H9 (cell line): ENCODE results near the gene CACNA1F. TPM values are rescaled to one million over a fixed set of nuclear protein-coding genes. Genes with fewer than 3 reads are reported as not detected.

Experiments
- DNase-seq: peaks from one replicate; pipeline ENCODE4 v3.0.0-alpha.2; 2017
- H2AFZ ChIP-seq: one replicate; pipeline ENCODE4 v1.6.1; 2013; ENCODE audit warnings: mild to moderate bottlenecking, low read length, control low read depth, moderate library complexity
- H2AK5ac ChIP-seq: 2 replicates; pipeline ENCODE4 v1.6.1; 2013; ENCODE audit warnings: low read length, control low read depth, mixed read lengths; ENCODE audit not compliant: insufficient read length
- H2BK120ac ChIP-seq: one replicate; pipeline ENCODE4 v1.6.1; 2013; ENCODE audit warnings: low read depth, mild to moderate bottlenecking, low read length, control low read depth, inconsistent platforms; ENCODE audit not compliant: poor library complexity, severe bottlenecking
- H2BK12ac ChIP-seq: 2 replicates; pipeline ENCODE4 v1.6.1; 2013; ENCODE audit warnings: low read length, control low read depth, mixed read lengths, low read depth; ENCODE audit not compliant: insufficient read length
- H2BK15ac ChIP-seq: 2 replicates; pipeline ENCODE4 v1.6.1; 2013; ENCODE audit warnings: low read depth, low read length, control low read depth
- H2BK20ac ChIP-seq: one replicate; pipeline ENCODE4 v1.6.1; 2013; ENCODE audit warnings: low read depth, mild to moderate bottlenecking, low read length, control low read depth, inconsistent platforms; ENCODE audit not compliant: poor library complexity, severe bottlenecking
- H2BK5ac ChIP-seq: 2 replicates; pipeline ENCODE4 v1.6.1; 2013; ENCODE audit warnings: low read length, control low read depth, mixed read lengths; ENCODE audit not compliant: insufficient read length
- H3K14ac ChIP-seq: 2 replicates; pipeline ENCODE4 v1.6.1; 2013; ENCODE audit warnings: low read length, control low read depth; ENCODE audit not compliant: insufficient read depth
- H3K18ac ChIP-seq: 2 replicates; pipeline ENCODE4 v1.6.1; 2013; ENCODE audit warnings: low read depth, mild to moderate bottlenecking, mixed read lengths, low read length, control low read depth; ENCODE audit not compliant: insufficient read length
- H3K23ac ChIP-seq: 2 replicates; pipeline ENCODE4 v1.6.1; 2013; ENCODE audit warnings: low read length, control low read depth, mixed read lengths, low read depth; ENCODE audit not compliant: insufficient read length
- H3K23me2 ChIP-seq: 2 replicates; pipeline ENCODE4 v1.6.1; 2013; ENCODE audit warnings: low read depth, mild to moderate bottlenecking, mixed read lengths, low read length, control low read depth; ENCODE audit not compliant: insufficient read length, poor library complexity, severe bottlenecking
- H3K27ac ChIP-seq: 2 replicates; pipeline ENCODE4 v1.5.1; 2013; ENCODE audit warnings: low read length, control low read depth, mixed read lengths, low read depth; ENCODE audit not compliant: insufficient read length
- H3K27me3 ChIP-seq: 2 replicates; pipeline ENCODE4 v1.6.1; 2013; ENCODE audit warnings: low read length, control low read depth, inconsistent platforms; ENCODE audit not compliant: insufficient read depth
- H3K4ac ChIP-seq: 2 replicates; pipeline ENCODE4 v1.6.1; 2013; ENCODE audit warnings: low read depth, mild to moderate bottlenecking, control low read depth, inconsistent platforms, low read length, moderate library complexity
- H3K4me1 ChIP-seq: 2 replicates; pipeline ENCODE4 v1.6.1; 2013; ENCODE audit warnings: low read length, control low read depth, inconsistent platforms; ENCODE audit not compliant: insufficient read depth
- H3K4me2 ChIP-seq: 2 replicates; pipeline ENCODE4 v1.6.1; 2013; ENCODE audit warnings: low read length, control low read depth, mixed read lengths; ENCODE audit not compliant: insufficient read length, insufficient read depth
- H3K56ac ChIP-seq: 2 replicates; pipeline ENCODE4 v1.6.1; 2013; ENCODE audit warnings: low read depth, mild to moderate bottlenecking, mixed read lengths, low read length, control low read depth; ENCODE audit not compliant: insufficient read length
- H3K79me1 ChIP-seq: 2 replicates; pipeline ENCODE4 v1.6.1; 2013; ENCODE audit warnings: low read depth, mild to moderate bottlenecking, moderate library complexity, low read length, control low read depth, inconsistent platforms; ENCODE audit not compliant: insufficient read depth, poor library complexity, severe bottlenecking
- H3K79me2 ChIP-seq: 2 replicates; pipeline ENCODE4 v1.6.1; 2013; ENCODE audit warnings: low read length, control low read depth, inconsistent platforms; ENCODE audit not compliant: insufficient read depth
- H3K9ac ChIP-seq: 2 replicates; pipeline ENCODE4 v1.6.1; 2013; ENCODE audit warnings: low read length, control low read depth, mixed read lengths; ENCODE audit not compliant: insufficient read length; ENCODE audit errors: extremely low read depth
- H3K9me3 ChIP-seq: one replicate; pipeline ENCODE4 v1.6.1; 2013; ENCODE audit warnings: low read depth, low read length, inconsistent platforms; ENCODE audit not compliant: control insufficient read depth
- H3T11ph ChIP-seq: one replicate; pipeline ENCODE4 v1.6.1; 2013; ENCODE audit warnings: mild to moderate bottlenecking, low read length, control low read depth, inconsistent platforms
- H4K20me1 ChIP-seq: one replicate; pipeline ENCODE4 v1.6.1; 2013; ENCODE audit not compliant: control insufficient read depth, insufficient read length, insufficient read depth
- H4K5ac ChIP-seq: 2 replicates; pipeline ENCODE4 v1.6.1; 2013; ENCODE audit warnings: low read depth, mild to moderate bottlenecking, mixed read lengths, low read length, control low read depth; ENCODE audit not compliant: insufficient read length
- H4K8ac ChIP-seq: replicated peaks from 2 replicates; pipeline ENCODE4 v1.6.1; 2013; ENCODE audit warnings: low read length, control low read depth, mixed read lengths, low read depth; ENCODE audit not compliant: insufficient read length
- H4K91ac ChIP-seq: 2 replicates; pipeline ENCODE4 v1.6.1; 2013; ENCODE audit warnings: low read depth, mild to moderate bottlenecking, moderate library complexity, mixed read lengths, low read length, control low read depth; ENCODE audit not compliant: insufficient read length
- H3K27ac Mint-ChIP-seq, 3 experiments: 2 replicates in 2 of 3; 3 replicates in 1 of 3; pipeline ENCODE4 v1.8.0; 2020 to 2021; ENCODE audit warnings: mixed read lengths in 3 of 3, mild to moderate bottlenecking in 1 of 3, moderate library complexity in 1 of 3
- H3K27me3 Mint-ChIP-seq: 2 replicates; pipeline ENCODE4 v1.8.0; 2021; ENCODE audit warnings: low read depth, mild to moderate bottlenecking, moderate library complexity, mixed read lengths
- H3K36me3 Mint-ChIP-seq, 3 experiments: 2 replicates in 2 of 3; 3 replicates in 1 of 3; pipeline ENCODE4 v1.8.0; 2020 to 2021; ENCODE audit warnings: low read depth in 3 of 3, mixed read lengths in 3 of 3; ENCODE audit not compliant: insufficient read depth in 1 of 3
- H3K4me1 Mint-ChIP-seq, 2 experiments: 2 replicates each; pipeline ENCODE4 v1.8.0; 2020; ENCODE audit warnings: mixed read lengths in 2 of 2
- H3K4me3 Mint-ChIP-seq, 2 experiments: 2 replicates in 1 of 2; 3 replicates in 1 of 2; pipeline ENCODE4 v1.8.0; 2020 to 2021; ENCODE audit warnings: mild to moderate bottlenecking in 2 of 2, mixed read lengths in 2 of 2, moderate library complexity in 1 of 2
- H3K9me3 Mint-ChIP-seq, 2 experiments: 2 replicates in 1 of 2; 3 replicates in 1 of 2; pipeline ENCODE4 v1.8.0; 2020; ENCODE audit warnings: mild to moderate bottlenecking in 2 of 2, mixed read lengths in 2 of 2, moderate library complexity in 1 of 2
- WGBS: extraction: QIAGEN DNeasy Blood & Tissue Kit; methylation state at CpG from one replicate; pipeline ENCODE4 v1.1.7; 2013; ENCODE audit warnings: missing lambda C conversion rate, low lambda C conversion rate, mixed read lengths; ENCODE audit not compliant: insufficient read length; ENCODE audit errors: extremely low coverage; 5-methylcytosine and 5-hydroxymethylcytosine counted together
- total RNA-seq: library from RNA; stranded (reverse); gene quantifications from 2 replicates; pipeline ENCODE4 v1.2.1, GENCODE V29; 2021
- TF ChIP-seq, protein P1 (sequence below): fragments of 200-600 bp; sonication (generic); conservative IDR thresholded peaks from 3 replicates; pipeline ENCODE4 v1.8.0; 2021; ENCODE audit warnings: antibody characterized with exemption, mild to moderate bottlenecking

The CACNA1F gene
- total RNA-seq, 1 experiment from 2014 or later, result 1.4 TPM

DNA sequence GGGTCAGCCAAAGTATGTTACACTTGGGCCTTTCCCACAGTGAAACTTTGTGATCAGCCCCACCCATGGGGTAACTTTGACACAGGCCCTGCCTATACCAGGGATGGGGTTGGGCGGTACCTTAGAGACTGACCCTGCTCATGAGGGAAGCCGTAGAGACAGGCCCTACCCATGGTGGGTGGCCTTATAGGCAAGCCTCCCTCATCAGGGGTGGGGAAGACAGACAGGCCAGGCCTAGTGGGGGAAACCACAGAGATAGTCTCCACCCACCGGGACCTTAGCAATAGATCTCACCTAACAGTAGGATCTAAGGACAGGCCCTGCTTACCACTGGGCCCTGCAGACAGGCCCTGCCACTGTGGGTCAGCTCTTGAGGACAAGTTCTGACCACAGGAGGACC lies 54.6 kb downstream of the CACNA1F start:
- DNase-seq, result no peak
- no CpG with 5 or more reads among the region's 3 CpGs for WGBS
- Histone ChIP-seq H3K79me1 (no peaks in the 10 kb centered on the region), H3K23ac (no peak overlapping the region), H2AK5ac (no peak overlapping the region), H2BK20ac (no peak overlapping the region), H3K79me2 (no peaks in the 10 kb centered on the region), H4K5ac (no peak overlapping the region), H3K14ac (no peak overlapping the region), H3K27ac (no peak overlapping the region), H3K9ac (no peak overlapping the region), H3K4me2 (no peak overlapping the region), H2BK120ac (no peak overlapping the region), H2BK12ac (no peak overlapping the region), H4K91ac (no peak overlapping the region), H2BK15ac (no peak overlapping the region), H3K4me1 (no peaks in the 10 kb centered on the region), H3K23me2 (no peaks in the 10 kb centered on the region), H3K4ac (no peak overlapping the region), H3K9me3 (peaks cover 35% of the 10 kb centered on the region), H3K56ac (no peak overlapping the region), H3K27me3 (no peaks in the 10 kb centered on the region), H2BK5ac (no peak overlapping the region), H4K8ac (no peak overlapping the region), H3T11ph (no peak overlapping the region), H4K20me1 (no peaks in the 10 kb centered on the region), H3K18ac (no peak overlapping the region), H2AFZ (no peak overlapping the region)
- TF ChIP-seq, protein P1, sequence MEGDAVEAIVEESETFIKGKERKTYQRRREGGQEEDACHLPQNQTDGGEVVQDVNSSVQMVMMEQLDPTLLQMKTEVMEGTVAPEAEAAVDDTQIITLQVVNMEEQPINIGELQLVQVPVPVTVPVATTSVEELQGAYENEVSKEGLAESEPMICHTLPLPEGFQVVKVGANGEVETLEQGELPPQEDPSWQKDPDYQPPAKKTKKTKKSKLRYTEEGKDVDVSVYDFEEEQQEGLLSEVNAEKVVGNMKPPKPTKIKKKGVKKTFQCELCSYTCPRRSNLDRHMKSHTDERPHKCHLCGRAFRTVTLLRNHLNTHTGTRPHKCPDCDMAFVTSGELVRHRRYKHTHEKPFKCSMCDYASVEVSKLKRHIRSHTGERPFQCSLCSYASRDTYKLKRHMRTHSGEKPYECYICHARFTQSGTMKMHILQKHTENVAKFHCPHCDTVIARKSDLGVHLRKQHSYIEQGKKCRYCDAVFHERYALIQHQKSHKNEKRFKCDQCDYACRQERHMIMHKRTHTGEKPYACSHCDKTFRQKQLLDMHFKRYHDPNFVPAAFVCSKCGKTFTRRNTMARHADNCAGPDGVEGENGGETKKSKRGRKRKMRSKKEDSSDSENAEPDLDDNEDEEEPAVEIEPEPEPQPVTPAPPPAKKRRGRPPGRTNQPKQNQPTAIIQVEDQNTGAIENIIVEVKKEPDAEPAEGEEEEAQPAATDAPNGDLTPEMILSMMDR, result no peak
- no peak overlapping the region for H3K27ac Mint-ChIP-seq
- H3K36me3 Mint-ChIP-seq, result peaks cover 31 to 63% (median 57%) of the 10 kb centered on the region in 3 experiments
- H3K4me3 Mint-ChIP-seq, result no peak overlapping the region
- no peaks in the 10 kb centered on the region; the same call in 1 of the 2 replicates for H3K27me3 Mint-ChIP-seq
- peaks cover 68 to 70% of the 10 kb centered on the region in 2 experiments for H3K9me3 Mint-ChIP-seq
- H3K4me1 Mint-ChIP-seq, result peaks cover 0 to 12% of the 10 kb centered on the region in 2 experiments; a peak in 2 of 4 replicates
